ENCODE results near the gene PIPOX.

Gene PIPOX

DNA sequence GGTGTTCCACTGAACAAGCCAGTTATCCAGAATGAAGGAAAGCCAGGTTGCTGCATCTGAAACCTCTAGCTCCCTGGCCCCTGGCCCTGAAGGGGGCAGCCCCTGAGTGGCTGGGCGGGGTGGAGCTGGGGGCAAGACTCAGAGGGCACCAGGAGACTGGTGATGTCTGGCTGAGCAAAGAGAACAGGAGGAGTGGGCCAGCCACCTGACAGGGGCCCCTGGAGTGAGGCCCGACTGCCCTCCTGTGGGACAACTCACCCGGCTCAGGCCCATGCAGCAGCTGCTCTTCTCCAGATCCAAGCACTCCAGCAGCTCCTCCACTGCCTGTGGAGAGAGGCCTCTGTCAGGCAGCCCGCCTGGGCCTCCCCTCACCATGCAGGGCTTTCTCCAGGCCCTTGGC is 60.4 kb downstream of the PIPOX start:
- H3K4me3 ChIP-seq (ENCODE audit: low read depth, low read length, poor library complexity, severe bottlenecking) = no peak overlapping the region
- no peaks in the 10 kb centered on the region for H3K79me2 ChIP-seq (ENCODE audit: insufficient read depth, low read length)
- H3K9me3 ChIP-seq (ENCODE audit: low read length) = no peaks in the 10 kb centered on the region
- H3K27me3 ChIP-seq (ENCODE audit: insufficient read depth, low read length) = no peaks in the 10 kb centered on the region
- H3F3A ChIP-seq (ENCODE audit: insufficient read depth, low read length) = no peaks in the 10 kb centered on the region
- no peaks in the 10 kb centered on the region for H3K9me2 ChIP-seq (ENCODE audit: low read depth, low read length)
- H3K27ac ChIP-seq (ENCODE audit: low read depth, low read length, poor library complexity, severe bottlenecking) = no peak overlapping the region
- H3K36me3 ChIP-seq (ENCODE audit: insufficient read depth, low read length) = peaks cover 34% of the 10 kb centered on the region; the same call in 1 of the 2 replicates
- no peak for TF ChIP-seq EZH2 (IDR thresholded peaks at IDR 0.05; ENCODE audit: borderline replicate concordance, low read length)
- TF ChIP-seq, protein P1, sequence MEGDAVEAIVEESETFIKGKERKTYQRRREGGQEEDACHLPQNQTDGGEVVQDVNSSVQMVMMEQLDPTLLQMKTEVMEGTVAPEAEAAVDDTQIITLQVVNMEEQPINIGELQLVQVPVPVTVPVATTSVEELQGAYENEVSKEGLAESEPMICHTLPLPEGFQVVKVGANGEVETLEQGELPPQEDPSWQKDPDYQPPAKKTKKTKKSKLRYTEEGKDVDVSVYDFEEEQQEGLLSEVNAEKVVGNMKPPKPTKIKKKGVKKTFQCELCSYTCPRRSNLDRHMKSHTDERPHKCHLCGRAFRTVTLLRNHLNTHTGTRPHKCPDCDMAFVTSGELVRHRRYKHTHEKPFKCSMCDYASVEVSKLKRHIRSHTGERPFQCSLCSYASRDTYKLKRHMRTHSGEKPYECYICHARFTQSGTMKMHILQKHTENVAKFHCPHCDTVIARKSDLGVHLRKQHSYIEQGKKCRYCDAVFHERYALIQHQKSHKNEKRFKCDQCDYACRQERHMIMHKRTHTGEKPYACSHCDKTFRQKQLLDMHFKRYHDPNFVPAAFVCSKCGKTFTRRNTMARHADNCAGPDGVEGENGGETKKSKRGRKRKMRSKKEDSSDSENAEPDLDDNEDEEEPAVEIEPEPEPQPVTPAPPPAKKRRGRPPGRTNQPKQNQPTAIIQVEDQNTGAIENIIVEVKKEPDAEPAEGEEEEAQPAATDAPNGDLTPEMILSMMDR (IDR thresholded peaks at IDR 0.05; ENCODE audit: low read length) = no peak
- no peaks in the 10 kb centered on the region for H4K20me1 ChIP-seq (ENCODE audit: insufficient read depth, low read length)
- H3K9ac ChIP-seq (ENCODE audit: low read length) = no peak overlapping the region
- no peak overlapping the region for H2AFZ ChIP-seq (ENCODE audit: low read length)
- no peak overlapping the region for H3K4me2 ChIP-seq (ENCODE audit: low read length)
- H3K4me1 ChIP-seq (ENCODE audit: insufficient read depth, low read length, severe bottlenecking) = no peaks in the 10 kb centered on the region
